A549 (cell line): Measurements from ENCODE around the gene ZNF165. TPM values are rescaled to one million over a fixed set of nuclear protein-coding genes. Genes with fewer than 3 reads are reported as not detected.
A peak's percentile ranks its signal among the peaks of the same experiment; 100 is the strongest.

Source experiments
- ATAC-seq, 2 experiments: fragments of 200-7000 bp in 1 of 2; fragments of >200 bp in 1 of 2; cut with Nextera tagmentation in 1 of 2; cut with Tn5 transposase in 1 of 2; 3 replicates each; pipeline versions ENCODE4 v1.8.0 to v1.9.1; 2018 to 2020; ENCODE audit warnings: mild to moderate bottlenecking in 1 of 2, moderate library complexity in 1 of 2
- CTCF ChIA-PET: fragments of 300-600 bp; sonication (Branson Sonifier 250); formaldehyde crosslinking; extraction: SDS; loops from one replicate; lab custom pipeline; 2021; ENCODE audit warnings: antibody characterized with exemption, inconsistent platforms; lab: Yijun Ruan, JAX
- POLR2A ChIA-PET: fragments of 350-600 bp; formaldehyde crosslinking; extraction: SDS; loops from one replicate; lab custom pipeline; 2021; ENCODE audit warnings: antibody characterized with exemption, inconsistent platforms; lab: Yijun Ruan, JAX
- DNase-seq, 2 experiments: peaks; one replicate each; pipeline versions ENCODE4 v3.0.0 to v3.0.0-alpha.2; 2011 to 2016; ENCODE audit warnings: low read depth in 1 of 2, low spot score in 1 of 2
- FAIRE-seq: peaks from 2 replicates; lab custom pipeline; 2011; peaks lifted over from hg19 to GRCh38; lab: Jason Lieb, UNC
- H3K27ac ChIP-seq, 2 experiments: fragments of >200 bp; sonication (Bioruptor Twin); formaldehyde crosslinking; 3 replicates each; pipeline ENCODE4 v1.5.1; 2016 to 2017
- H3K4me1 ChIP-seq: fragments of >200 bp; sonication (Bioruptor Twin); formaldehyde crosslinking; 3 replicates; pipeline ENCODE4 v1.6.1; 2016
- H3K4me2 ChIP-seq: fragments of >200 bp; sonication (Bioruptor Twin); formaldehyde crosslinking; 3 replicates; pipeline ENCODE4 v1.6.1; 2016
- H3K4me3 ChIP-seq: fragments of >200 bp; sonication (Bioruptor Twin); formaldehyde crosslinking; 3 replicates; pipeline ENCODE4 v1.5.1; 2016
- H3K9me3 ChIP-seq: fragments of >200 bp; sonication (Bioruptor Twin); formaldehyde crosslinking; 3 replicates; pipeline ENCODE4 v1.6.1; 2016
- BHLHE40 ChIP-seq: IDR thresholded peaks from 2 replicates; pipeline ENCODE4 v1.6.1; 2012; ENCODE audit warnings: low read depth, low read length, inconsistent platforms
- CTCF ChIP-seq: fragments of >200 bp; sonication (Bioruptor Twin); formaldehyde crosslinking; IDR thresholded peaks from 3 replicates; pipeline ENCODE4 v1.5.1; 2016
- HEYL ChIP-seq: fragments of 250-450 bp; sonication (Bioruptor Pico); IDR thresholded peaks from 2 replicates; pipeline ENCODE4 v1.8.0; 2021; ENCODE audit warnings: mild to moderate bottlenecking, moderate library complexity
- HMGXB4 ChIP-seq: fragments of 250-450 bp; sonication (Bioruptor Pico); IDR thresholded peaks from 2 replicates; pipeline ENCODE4 v1.5.0; 2021; ENCODE audit warnings: mild to moderate bottlenecking, moderate library complexity, borderline replicate concordance
- JUNB ChIP-seq: fragments of >200 bp; sonication (Bioruptor Twin); formaldehyde crosslinking; IDR thresholded peaks from 2 replicates; pipeline ENCODE4 v1.6.1; 2016
- KDM1A ChIP-seq: fragments of 200-600 bp; sonication (generic); IDR thresholded peaks from 2 replicates; pipeline ENCODE4 v1.6.1; 2016; ENCODE audit warnings: low read depth, mild to moderate bottlenecking
- MAFK ChIP-seq: fragments of 450-650 bp; IDR thresholded peaks from 2 replicates; pipeline ENCODE4 v1.6.1; 2014; ENCODE audit not compliant: partially characterized antibody
- MAX ChIP-seq: IDR thresholded peaks from 2 replicates; pipeline ENCODE4 v1.6.1; 2012
- RAD21 ChIP-seq, 2 experiments: fragments of >200 bp in 1 of 2; sonication (Bioruptor Twin) in 1 of 2; formaldehyde crosslinking in 1 of 2; IDR thresholded peaks in 1 of 2; conservative IDR thresholded peaks in 1 of 2; 2 replicates in 1 of 2; 3 replicates in 1 of 2; pipeline ENCODE4 v1.6.1; 2012 to 2018; ENCODE audit warnings: inconsistent platforms in 1 of 2
- REST ChIP-seq: fragments of 200-600 bp; sonication (generic); IDR thresholded peaks from 2 replicates; pipeline ENCODE4 v1.6.1; 2016; ENCODE audit warnings: antibody characterized with exemption, mild to moderate bottlenecking, moderate library complexity
- SMC3 ChIP-seq: fragments of >200 bp; sonication (Bioruptor Twin); formaldehyde crosslinking; IDR thresholded peaks from 3 replicates; pipeline ENCODE4 v1.6.1; 2018; ENCODE audit warnings: inconsistent platforms
- SREBF2 ChIP-seq: fragments of 450-650 bp; IDR thresholded peaks from 2 replicates; pipeline ENCODE4 v1.6.1; 2014; ENCODE audit warnings: mild to moderate bottlenecking, moderate library complexity
- TFCP2L1 ChIP-seq: fragments of 250-450 bp; sonication (Bioruptor Pico); IDR thresholded peaks from 2 replicates; pipeline ENCODE4 v1.5.0; 2021; ENCODE audit warnings: mild to moderate bottlenecking
- USF2 ChIP-seq: fragments of 450-650 bp; IDR thresholded peaks from 2 replicates; pipeline ENCODE4 v1.6.1; 2014; ENCODE audit warnings: antibody characterized with exemption
- WGBS: methylation state at CpG from one replicate; pipeline ENCODE4 v1.1.6; 2017; ENCODE audit errors: missing lambda C conversion rate; 5-methylcytosine and 5-hydroxymethylcytosine counted together
- polyA plus RNA-seq, 4 experiments: library from polyadenylated mRNA; depleted of rRNA in 3 of 4; stranded (reverse); fragments of >200 nt; fragmentation: RNase III in 1 of 4; extraction: RNeasy Plus Mini Kit Qiagen cat#74134 plus additional on column Dnase treatment in 1 of 4; gene quantifications; 2 replicates in 3 of 4; 3 replicates in 1 of 4; pipeline ENCODE4 v1.2.3, GENCODE V29; 2011 to 2017

The ZNF165 gene
- polyA plus RNA-seq, 2 of the 4 experiments (the other 2 are of a cell fraction): 0.72 to 0.76 TPM

- WGBS: 51% methylated on average over 3 of the region's 3 CpGs
- FAIRE-seq: no peak
- POLR2A ChIA-PET: no interaction called here
- CTCF ChIA-PET: interaction anchor here (0.7 to 3.7 kb wide), 3 partner anchors 9 to 222 kb away, joined by 3 to 13 read pairs (median 4); no protein-coding TSS in a partner anchor
- H3K4me3 ChIP-seq: no peak overlapping the region
- DNase-seq: peak; percentile 8 to 47
- no peaks in the 10 kb centered on the region for H3K9me3 ChIP-seq
- peaks cover 7% of the 10 kb centered on the region; the same call in 1 of the 3 replicates for H3K4me1 ChIP-seq
- ATAC-seq: peak; percentile 43 to 56; a peak in 3 of 6 replicates
- H3K4me2 ChIP-seq: no peak overlapping the region
- TF ChIP-seq REST: no peak
- peak; percentile 39 to 44; a peak in 4 of 5 replicates for TF ChIP-seq RAD21 (conservative IDR thresholded peaks at IDR 0.05 in 1 of 2, IDR thresholded peaks at IDR 0.05 in 1 of 2)
- TF ChIP-seq SMC3: peak; percentile 32; the same call in 1 of the 3 replicates
- peak; percentile 45 for TF ChIP-seq CTCF
- no peak overlapping the region for H3K27ac ChIP-seq
Measured at GRCh38 chr6:28134015-28134414, 53.6 kb downstream of the ZNF165 start.

- WGBS: 24% methylated on average over 1 of the region's 1 CpG
- CTCF ChIA-PET: interaction anchor here (0.7 to 1.0 kb wide), 2 partner anchors 9 to 221 kb away, joined by 3 to 4 read pairs; no protein-coding TSS in a partner anchor
- no peak for FAIRE-seq
- peaks cover 7% of the 10 kb centered on the region; the same call in 1 of the 3 replicates for H3K4me1 ChIP-seq
- H3K27ac ChIP-seq: no peak overlapping the region
- POLR2A ChIA-PET: no interaction called here
- TF ChIP-seq HEYL (CRISPR knock-in tag) (no peak), SREBF2 (no peak), MAFK (peak; percentile 76), USF2 (no peak)
- no peak for DNase-seq
- no peaks in the 10 kb centered on the region for H3K9me3 ChIP-seq
- no peak for ATAC-seq
- no peak overlapping the region for H3K4me3 ChIP-seq
- no peak overlapping the region for H3K4me2 ChIP-seq
Measured at GRCh38 chr6:28134716-28135115, 54.3 kb downstream of the ZNF165 start.

GRCh38 chr6:28135393-28135792 is 55.0 kb downstream of the ZNF165 start:
- peak overlapping the region; percentile 76 for H3K4me2 ChIP-seq
- POLR2A ChIA-PET: no interaction called here
- H3K27ac ChIP-seq: 0 out of 6 replicates have a peak overlapping the region, but pooled peaks of 1 of the 2 experiments have one; percentile 7
- FAIRE-seq (no peak), DNase-seq (no peak), ATAC-seq (no peak)
- CTCF ChIA-PET: no interaction called here
- 25% methylated on average over 3 of the region's 3 CpGs for WGBS
- TF ChIP-seq TFCP2L1 (CRISPR knock-in tag): no peak
- no peak for TF ChIP-seq RAD21 (conservative IDR thresholded peaks at IDR 0.05 in 1 of 2, IDR thresholded peaks at IDR 0.05 in 1 of 2)
- no peak for TF ChIP-seq BHLHE40
- no peak for TF ChIP-seq KDM1A
- no peak for TF ChIP-seq MAX
- TF ChIP-seq HMGXB4 (CRISPR knock-in tag): no peak
- TF ChIP-seq JUNB: no peak
- no peaks in the 10 kb centered on the region for H3K9me3 ChIP-seq
- H3K4me1 ChIP-seq: peaks cover 7% of the 10 kb centered on the region; the same call in 1 of the 3 replicates
- no peak overlapping the region; the same call in 2 of the 3 replicates for H3K4me3 ChIP-seq
